SKM-1 treated with dmso at 0.1 percent for 144 hours (cell line): ENCODE measurements around the gene MYCBPAP.
A peak's percentile ranks its signal among the peaks of the same experiment; 100 is the strongest.

Experiments used
- DNase-seq: peaks from one replicate; lab custom pipeline; 2025; ENCODE audit not compliant: unreplicated experiment; lab: John Stamatoyannopoulos, UW

The MYCBPAP gene

GRCh38 chr17:50536683-50537646 lies 28.7 kb downstream of the MYCBPAP start:
- DNase-seq = peak; percentile 94

GRCh38 chr17:50537721-50538548 lies 29.7 kb downstream of the MYCBPAP start:
- no peak for DNase-seq

DNA sequence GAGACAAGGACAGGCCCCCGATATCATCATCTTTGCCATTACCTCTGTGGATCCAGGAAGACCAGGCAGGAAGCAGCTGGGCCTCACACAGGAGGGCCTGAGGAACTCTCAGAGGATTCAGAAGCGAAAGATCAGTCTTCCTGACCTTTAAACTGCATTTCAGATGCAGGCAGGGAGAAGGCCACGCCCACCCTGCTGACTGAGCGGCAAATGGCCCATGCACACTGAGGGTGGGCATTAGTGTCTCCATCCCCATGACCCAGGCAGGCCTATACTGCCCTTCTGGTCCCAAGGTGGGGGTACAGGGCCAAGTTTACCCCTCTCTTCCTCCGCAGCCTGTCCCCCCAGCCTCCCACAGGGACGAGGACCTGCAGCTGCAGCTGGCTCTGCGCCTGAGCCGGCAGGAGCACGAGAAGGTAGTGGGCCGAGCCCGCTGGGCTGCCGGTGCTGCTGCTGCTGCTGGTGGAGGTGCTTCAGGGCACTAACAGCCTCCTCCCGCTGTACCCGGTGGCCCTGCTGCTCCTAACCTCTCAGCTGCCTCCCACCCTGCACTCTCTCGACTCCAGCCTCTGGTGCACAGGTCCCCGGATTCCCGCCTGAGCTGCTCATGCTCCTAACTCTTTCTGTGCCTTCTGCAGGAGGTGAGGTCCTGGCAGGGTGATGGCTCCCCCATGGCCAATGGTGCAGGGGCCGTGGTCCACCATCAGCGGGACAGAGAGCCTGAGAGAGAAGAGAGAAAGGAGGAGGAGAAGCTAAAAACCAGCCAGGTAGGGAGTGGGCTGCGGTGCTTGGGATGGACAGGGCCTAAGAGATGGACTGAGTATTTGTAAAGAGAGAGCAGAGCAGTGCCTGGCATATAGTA lies 30.5 kb downstream of the MYCBPAP start:
- DNase-seq = no peak

DNA sequence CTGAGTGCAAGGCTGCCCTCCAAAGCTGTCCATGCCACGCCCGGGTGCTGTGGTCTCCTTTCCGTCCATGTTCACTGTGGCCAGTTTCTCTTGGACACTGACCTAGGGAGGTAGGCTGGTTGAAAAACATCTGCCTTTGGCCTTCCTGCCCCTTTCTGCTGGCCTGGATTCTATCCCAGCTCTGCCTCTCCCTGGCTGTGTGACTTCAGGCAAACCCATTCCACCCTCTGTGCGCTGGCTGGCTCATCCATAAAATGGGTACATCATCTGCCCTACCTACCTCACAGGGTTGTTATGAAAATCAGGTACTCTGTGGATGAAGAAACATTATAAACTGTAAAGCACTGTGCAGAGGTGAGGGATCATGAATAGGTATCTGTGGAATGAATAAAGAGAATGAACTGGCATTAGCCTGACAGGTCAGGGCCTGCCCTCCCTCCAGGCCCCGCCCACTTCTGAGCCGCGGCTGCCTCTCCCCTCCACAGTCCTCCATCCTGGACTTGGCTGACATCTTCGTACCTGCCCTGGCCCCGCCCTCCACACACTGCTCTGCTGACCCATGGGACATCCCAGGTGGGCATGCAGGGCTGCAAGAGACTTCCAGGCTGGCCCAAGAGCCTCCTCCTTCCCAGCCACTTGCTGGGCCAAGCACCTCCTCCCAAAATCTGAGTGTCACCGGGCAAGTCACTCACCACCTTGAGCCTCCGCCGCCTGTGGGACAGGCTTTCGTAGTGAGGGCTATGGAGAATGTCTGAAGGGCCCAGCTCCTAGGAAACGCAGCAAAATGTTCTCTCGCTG lies 31.7 kb downstream of the MYCBPAP start:
- DNase-seq = no peak

- no peak for DNase-seq
Measured at GRCh38 chr17:50540560-50541401, 32.5 kb downstream of the MYCBPAP start.

GRCh38 chr17:50541402-50541715 lies 33.1 kb downstream of the MYCBPAP start:
- DNase-seq = no peak

GRCh38 chr17:50541716-50542688 lies 33.8 kb downstream of the MYCBPAP start:
- peak; percentile 67 for DNase-seq

DNA sequence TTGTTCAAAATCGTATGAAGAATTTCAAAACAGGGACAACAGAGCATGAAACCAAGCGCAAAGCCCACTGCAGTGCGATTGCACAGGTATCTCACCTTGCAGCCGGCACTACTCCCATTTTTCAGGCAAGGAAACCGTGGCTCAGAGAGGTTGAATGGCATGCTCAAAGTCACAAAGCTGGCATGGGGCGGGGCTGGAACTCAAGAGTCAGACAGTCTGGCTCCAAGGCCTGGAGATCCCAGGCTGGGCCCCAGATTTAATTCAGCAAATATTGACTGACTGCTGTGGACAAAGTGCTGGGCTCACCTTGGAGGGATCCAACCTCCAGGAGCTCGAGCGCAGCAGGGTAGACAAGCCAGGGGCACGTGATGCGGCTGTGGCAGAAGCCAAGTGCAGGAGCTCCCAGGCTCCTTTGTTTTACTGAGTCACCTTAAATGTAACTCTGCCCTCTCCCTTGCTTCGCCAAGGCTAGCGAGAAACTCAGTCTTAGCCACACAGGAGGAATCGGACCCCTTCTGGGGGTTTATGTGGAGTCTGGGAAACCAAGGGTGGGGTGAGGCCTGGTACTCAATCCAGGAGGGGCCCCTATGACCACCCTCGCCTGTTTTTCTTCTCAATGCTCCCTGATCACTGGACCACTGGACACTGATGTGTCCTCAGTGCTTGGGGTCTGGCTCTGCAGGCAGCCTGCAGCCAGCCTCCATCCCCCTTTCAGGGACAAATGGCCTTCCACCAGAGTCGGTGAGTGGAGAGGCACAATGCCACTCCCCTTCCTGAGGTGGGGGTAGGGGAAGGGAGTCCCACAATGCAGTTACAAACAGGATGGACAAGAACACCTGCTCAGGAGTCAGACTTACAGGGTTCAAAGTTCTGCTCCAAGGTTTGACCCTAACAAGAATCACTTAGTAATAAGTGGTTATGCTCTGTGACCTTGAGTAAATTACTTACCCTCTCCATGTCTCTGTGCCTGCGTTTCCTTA lies 34.8 kb downstream of the MYCBPAP start:
- no peak for DNase-seq

- no peak for DNase-seq
Measured at GRCh38 chr17:50544516-50544915, 36.3 kb downstream of the MYCBPAP start.

DNA sequence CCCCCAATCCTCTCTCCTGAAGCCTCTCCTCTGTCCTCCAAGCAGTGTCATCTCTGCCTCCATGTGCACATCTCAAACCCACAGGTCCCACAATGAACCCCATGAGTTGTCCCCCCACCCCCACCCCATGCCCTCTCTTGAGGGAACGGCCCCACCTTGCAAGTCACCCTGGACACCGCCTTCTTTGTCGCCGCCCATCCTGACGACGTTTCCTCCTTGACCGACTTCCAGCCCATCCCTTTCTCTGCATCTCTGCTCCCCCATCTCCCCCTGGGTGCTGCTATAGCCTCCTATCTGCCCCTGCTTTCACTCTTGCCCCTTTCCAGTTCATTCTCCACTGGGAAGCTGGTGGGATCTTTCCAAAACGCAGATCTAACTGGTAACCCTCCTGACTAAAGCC lies 37.1 kb downstream of the MYCBPAP start:
- no peak for DNase-seq

DNA sequence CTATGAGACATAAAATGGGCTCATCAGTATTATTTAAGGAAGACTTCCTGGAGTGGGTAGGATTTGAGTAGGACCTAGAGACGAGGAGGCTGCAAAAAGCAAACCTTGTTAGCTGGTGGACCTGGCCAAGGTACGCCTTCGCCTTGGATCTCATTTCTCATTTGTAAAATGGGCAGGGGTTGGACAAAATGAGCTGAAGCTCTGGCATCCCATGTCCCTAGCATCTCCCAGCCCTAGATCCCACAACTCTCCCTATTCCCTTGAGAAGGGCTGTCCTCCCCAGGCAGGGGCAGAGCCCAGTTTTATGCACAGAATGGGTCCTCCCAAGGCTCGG lies 38.4 kb downstream of the MYCBPAP start:
- no peak for DNase-seq

DNA sequence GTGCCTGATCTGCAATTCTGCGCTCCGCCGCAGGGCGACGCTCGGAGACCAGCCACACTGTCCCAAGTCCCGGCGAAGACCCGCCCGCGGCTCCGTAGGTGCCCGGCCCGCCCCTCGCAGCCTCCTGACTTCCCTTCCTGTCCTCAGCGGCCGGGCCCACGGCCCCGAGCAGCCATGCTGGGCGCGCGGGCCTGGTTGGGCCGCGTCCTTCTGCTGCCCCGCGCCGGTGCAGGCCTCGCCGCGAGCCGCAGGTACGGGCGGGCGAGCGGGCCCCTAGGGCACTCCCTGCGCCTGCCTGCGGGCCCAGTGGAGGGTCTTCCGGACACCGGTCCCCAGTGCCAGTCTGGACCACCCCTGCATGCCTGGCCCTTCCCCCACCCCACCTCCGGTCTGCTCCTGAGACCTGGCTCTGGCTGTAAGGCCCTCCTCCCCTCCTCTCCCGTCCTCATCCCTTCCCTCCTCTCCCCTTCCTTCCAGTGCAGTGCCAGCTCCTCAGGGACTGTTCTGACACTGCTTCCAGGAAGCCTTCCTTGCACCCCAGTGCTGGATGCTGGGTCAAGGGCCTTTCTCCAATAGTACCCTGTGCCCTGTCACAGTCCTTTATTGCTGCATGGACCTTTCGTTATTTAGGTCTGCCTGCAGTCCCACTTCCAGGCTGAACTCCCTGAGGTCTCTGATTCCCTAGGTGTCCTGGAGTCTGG lies 38.9 kb downstream of the MYCBPAP start, which contains the start of gene SPATA20:
SPATA20 (plus strand) TSS at position 140 of the 701 bp plus-strand sequence; CDS start at position 175, 35 bp downstream.
- DNase-seq = peak; percentile 86

- DNase-seq = no peak
Measured at GRCh38 chr17:50547736-50548083, 39.5 kb downstream of the MYCBPAP start.

DNA sequence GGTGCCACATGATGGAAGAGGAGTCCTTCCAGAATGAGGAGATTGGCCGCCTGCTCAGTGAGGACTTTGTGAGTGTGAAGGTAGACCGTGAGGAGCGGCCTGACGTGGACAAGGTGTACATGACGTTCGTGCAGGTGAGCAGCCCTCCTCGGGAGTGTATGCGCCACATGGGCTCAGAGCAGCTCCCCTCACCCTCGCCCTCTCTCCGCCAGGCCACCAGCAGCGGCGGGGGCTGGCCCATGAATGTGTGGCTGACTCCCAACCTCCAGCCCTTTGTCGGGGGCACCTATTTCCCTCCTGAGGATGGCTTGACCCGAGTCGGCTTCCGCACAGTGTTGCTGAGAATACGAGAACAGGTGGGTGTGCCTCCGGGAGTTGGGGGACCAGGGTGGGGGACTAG lies 40.6 kb downstream of the MYCBPAP start:
- DNase-seq = no peak

- no peak for DNase-seq
Measured at GRCh38 chr17:50549256-50549941, 41.2 kb downstream of the MYCBPAP start.

DNA sequence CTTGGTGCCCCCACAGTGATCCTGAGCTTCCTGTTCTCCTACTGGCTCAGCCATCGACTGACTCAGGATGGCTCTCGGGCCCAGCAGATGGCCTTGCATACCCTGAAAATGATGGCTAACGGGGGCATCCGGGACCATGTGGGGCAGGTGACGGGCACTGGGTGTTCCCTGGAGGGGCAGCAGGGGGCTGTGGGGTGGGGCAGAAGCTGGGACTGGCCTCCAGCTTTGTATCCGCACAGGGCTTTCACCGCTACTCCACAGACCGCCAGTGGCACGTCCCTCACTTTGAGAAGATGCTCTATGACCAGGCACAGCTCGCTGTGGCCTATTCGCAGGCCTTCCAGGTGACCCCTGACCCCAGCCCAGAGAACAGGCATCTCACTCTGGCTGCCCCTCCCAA lies 41.7 kb downstream of the MYCBPAP start:
- DNase-seq = no peak
